Erythroblast (primary cell): Measurements from ENCODE around the gene RHO.

Source experiments
- GATA1 ChIP-seq: IDR thresholded peaks from 2 replicates; pipeline ENCODE4 v1.6.1; 2011; ENCODE audit warnings: low read depth, mild to moderate bottlenecking, control low read depth, low read length, moderate library complexity
- POLR2A ChIP-seq: IDR thresholded peaks from 2 replicates; pipeline ENCODE4 v1.6.1; 2011; ENCODE audit warnings: mild to moderate bottlenecking, low read length

DNA sequence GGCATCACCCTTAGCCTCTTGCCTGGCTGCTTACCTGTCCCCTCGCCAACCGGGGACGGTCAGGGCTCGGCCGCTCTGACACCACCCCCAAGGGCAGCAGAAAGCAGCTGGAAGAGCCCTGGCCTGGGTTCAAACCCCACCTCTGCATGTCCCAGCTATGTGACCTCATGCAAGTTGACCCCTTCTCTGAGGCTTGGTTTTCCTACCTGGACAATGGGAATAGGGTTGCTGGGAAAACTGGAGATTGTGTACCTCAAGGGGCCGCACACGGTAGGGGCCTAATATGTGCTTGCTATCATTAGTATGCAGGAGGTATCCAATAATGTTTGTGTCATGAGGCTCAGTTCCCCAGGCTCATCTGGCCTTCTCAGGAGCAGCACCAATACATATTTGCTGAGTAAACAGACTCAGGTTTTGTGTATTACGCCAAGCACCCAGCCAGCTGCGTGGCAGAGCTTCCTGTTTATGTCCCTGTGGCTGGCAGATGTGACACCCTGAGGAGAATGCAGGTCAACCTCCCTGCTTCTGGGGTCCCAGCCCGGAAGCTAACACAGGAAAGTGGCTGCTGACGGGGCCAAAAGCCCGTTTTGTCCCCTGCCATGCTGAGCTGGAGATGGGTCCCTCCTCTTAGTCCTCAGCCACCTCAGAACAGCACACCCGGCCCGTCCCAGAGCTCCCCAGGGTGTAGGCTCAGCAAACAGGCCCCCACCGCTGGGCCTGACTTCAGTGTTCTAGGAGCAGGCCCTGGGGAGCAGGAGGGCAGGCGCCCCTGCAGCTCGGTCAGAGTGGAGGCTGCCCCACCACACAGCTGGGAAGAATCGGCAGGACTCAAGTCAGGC, 48.3 kb downstream of the RHO start:
- TF ChIP-seq POLR2A (no peak), GATA1 (no peak)
